ENCODE results near the gene IL9R.
"Not testable (repeated sequence)": the region's sequence is repeated elsewhere in the genome, so short reads cannot be mapped to it uniquely, and the experiment has no call there.

Gene IL9R

DNA sequence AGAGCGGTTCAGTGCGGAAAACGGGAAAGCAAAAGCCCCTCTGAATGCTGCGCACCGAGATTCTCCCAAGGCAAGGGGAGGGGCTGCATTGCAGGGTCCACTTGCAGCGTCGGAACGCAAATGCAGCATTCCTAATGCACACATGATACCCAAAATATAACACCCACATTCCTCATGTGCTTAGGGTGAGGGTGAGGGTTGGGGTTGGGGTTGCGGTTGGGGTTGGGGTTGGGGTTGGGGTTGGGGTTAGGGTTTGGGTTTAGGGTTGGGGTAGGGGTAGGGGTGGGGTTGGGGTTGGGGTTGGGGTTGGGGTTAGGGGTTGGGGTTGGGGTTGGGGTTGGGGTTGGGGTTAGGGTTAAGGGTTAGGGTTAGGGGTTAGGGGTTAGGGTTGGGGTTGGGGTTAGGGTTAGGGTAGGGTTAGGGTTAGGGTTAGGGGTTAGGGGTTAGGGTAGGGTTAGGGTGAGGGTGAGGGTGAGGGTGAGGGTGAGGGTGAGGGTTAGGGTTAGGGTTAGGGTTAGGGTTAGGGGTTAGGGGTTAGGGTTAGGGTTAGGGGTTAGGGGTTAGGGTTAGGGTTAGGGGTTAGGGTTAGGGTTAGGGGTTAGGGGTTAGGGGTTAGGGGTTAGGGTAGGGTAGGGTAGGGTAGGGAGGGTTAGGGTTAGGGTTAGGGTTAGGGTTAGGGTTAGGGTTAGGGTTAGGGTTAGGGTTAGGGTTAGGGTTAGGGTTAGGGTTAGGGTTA lies 32.4 kb downstream of the IL9R start:
- not testable (repeated sequence) for DNase-seq (ENCODE audit: low read depth in 3 of 3)

DNA sequence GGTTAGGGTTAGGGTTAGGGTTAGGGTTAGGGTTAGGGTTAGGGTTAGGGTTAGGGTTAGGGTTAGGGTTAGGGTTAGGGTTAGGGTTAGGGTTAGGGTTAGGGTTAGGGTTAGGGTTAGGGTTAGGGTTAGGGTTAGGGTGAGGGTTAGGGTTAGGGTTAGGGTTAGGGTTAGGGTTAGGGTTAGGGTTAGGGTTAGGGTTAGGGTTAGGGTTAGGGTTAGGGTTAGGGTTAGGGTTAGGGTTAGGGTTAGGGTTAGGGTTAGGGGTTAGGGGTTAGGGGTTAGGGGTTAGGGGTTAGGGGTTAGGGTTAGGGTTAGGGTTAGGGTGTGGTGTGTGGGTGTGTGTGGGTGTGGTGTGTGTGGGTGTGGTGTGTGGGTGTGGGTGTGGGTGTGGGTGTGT lies 33.0 kb downstream of the IL9R start:
- not testable (repeated sequence) for DNase-seq (ENCODE audit: low read depth in 3 of 3)

Data from stimulated activated CD4-positive, alpha-beta T cell treated with anti-CD3 and anti-CD28 coated beads, TNF-alpha, amount 100 ng/mL, for 24 hours (primary cell).